ENCODE measurements around the gene GNAT1.

Gene GNAT1

DNA sequence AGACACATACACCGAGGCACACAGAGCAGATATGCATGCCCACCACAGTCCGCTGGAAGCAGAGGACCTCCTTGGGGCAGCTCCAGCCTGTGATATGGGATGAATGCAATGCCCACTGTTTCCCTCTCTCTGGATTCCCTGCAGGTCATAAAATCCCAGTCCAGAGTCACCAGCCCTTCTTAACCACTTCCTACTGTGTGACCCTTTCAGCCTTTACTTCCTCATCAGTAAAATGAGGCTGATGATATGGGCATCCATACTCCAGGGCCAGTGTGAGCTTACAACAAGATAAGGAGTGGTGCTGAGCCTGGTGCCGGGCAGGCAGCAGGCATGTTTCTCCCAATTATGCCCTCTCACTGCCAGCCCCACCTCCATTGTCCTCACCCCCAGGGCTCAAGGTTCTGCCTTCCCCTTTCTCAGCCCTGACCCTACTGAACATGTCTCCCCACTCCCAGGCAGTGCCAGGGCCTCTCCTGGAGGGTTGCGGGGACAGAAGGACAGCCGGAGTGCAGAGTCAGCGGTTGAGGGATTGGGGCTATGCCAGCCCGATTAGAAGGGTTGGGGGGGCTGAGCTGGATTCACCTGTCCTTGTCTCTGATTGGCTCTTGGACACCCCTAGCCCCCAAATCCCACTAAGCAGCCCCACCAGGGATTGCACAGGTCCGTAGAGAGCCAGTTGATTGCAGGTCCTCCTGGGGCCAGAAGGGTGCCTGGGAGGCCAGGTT lies at the start of gene GNAT1:
GNAT1 (plus strand) TSS at position 675 of the 725 bp plus-strand sequence. CDS start 116 bp downstream, outside the sequence.
- no peak for DNase-seq (ENCODE audit: low read depth in 2 of 2)

DNA sequence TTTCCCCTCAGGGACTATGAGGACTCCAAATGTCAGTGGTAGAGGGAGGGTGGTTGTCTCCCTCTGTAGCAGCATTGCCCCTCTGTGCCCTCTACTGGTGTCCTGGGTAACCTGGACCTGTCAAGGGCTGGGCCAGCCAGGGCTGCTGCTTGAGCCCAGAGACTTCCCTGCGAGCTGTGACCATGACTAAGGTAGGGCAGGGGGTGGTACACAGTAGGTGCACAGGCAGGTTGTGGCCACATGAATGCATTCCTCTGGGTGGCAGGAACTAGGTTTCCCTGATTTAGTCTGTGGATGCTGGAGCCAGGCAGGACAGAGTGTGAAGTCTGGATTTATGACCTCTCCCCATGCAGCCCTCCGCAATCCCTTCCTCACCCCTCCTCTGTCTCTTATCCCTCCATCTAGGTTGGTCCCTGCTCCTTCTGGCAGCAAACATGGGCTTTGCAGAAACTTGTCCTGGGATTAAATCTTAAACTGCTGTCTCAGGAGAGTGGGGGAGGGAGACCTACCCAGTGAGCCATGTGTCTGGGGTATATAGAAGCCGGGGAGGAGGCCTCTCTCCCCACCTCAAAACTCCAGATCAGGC lies 45.0 kb upstream of the GNAT1 start:
- no peak for DNase-seq (ENCODE audit: low read depth in 2 of 2)

DNA sequence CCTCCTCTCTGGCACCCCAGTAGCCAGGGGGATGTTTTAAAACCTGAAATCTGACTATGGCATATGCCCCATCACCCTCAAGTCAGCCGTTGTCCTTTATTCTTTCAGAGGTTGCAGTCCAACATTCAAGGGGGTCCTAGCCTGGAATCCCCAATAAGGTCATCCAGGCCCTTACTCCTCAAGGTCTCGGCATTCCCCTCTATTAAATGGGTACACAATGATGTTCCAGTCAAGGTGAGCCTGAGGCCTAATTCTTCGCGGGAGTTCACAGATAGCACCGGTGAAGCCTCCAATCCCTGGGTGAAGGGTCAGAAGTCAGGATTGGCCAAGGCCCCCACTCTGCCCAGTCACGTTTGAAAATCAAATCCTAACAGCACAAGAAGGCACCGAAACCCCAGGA lies 44.4 kb upstream of the GNAT1 start:
- DNase-seq (ENCODE audit: low read depth in 2 of 2): no peak

DNA sequence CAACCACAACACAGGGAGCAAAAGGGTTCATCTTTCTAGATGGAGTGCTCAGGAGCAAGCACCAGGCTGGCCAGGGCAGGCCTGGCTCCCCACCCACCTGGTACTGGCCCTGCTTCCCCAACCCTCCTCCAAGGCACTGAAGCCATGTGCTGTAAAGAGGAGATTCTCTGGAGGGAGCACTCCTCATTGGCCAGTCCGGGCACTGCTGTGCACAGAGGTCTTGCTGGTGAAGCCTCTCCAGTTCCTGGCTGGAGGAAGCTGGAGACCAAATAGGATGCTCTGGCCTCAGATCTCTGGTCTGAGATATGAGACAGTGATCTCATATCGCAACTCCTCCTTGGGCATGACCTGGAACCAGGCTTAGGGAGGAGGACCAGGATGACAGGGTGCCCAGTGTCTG lies 44.0 kb upstream of the GNAT1 start:
- no peak for DNase-seq (ENCODE audit: low read depth in 2 of 2)

DNA sequence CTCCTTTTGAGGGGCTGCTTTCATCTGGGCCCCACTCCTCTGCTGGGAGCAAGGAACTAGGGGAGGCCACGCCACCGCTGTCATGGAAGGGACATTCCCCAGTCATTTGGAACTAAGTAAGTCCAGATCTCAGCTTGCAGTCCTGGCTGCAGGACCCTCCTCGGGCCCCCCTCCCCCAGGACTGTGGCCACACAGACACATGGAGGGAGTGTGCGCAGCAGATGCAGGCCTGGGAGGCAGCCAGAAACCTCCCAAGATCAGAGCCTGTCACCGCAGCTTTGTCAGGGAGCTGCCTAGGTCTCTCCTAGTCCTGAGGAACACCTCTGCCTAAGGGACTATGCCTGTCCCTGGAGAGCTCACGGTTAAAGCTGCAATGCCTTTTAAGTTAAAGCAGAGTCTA lies 43.5 kb upstream of the GNAT1 start:
- DNase-seq (ENCODE audit: low read depth in 2 of 2): no peak

DNA sequence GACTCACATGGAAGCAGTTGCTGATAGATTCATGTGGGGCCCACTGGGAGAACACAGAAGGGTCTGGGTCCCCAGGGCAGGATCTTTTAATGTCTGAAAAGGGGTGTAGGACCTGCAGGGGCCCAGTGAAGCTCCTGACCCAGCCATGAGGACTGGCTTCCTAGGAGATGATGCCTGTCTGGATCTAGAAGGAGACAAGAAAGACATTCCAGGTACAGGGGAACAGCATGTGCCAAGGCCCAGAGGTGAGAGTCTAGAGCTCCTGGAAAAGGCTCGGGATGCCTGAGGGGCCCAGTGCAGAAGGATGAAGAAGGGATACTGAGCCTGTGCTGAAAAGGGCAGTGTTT lies 41.0 kb upstream of the GNAT1 start:
- DNase-seq (ENCODE audit: low read depth in 2 of 2): no peak

DNA sequence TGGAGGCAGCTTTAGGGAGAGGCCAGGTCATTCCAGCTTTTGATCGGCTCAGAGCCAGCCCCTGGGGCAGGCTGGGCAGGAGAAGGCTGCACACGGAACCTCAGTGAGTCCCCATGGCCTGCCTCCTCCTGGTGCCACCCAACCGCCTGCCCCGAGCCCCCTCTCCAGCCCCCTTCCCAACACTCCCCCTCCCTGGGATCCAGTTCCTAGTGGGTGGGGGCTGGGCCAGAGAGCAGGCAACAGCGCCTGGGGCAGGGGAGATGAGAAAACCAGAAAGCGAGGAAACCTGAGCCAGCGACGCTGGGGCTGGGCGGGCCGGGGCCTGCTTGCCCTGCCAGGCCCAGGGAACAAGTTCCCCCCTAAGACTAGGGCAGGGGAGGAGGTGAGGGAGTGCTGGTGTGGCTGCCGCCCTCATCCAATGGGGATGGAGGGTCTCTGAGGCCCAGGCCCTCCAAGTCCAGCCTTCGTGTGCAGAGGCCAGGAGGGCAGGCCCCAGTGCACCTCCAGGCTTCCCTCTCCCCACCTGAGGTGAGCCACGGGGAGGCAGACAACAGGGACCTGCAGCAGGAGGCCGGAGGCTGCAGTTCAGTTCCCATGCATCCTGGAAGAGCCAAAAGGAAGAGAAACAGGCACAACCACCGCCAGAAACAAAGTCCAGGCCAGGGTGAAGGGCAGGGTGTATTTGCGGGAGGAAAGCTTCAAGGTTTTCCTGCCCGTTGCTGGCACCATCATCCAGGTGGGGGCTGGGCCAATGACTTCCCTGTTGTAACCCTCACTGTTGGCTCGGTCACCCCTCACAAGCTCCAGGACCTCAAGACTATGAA lies 40.3 kb upstream of the GNAT1 start:
- DNase-seq (ENCODE audit: low read depth in 2 of 2): no peak

DNA sequence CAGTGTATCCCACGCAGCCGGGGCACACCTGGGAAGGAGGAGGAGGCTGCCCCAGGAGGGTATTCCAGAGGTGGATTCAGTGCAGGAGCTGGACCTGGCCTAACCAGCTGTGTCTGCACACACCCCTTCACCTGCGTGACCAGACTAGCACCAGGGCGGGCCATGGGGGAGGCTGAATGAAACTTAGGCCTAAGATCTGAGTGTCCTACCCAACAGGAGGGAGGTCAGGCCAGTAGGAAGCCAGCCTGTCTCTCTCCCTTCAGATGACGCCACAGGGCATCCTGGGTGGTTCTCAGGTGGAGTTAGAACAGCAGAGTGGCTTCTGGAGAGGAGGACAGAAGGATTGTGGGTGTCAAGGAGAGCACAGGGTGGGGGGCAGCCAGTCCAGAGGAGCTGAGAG lies 39.7 kb upstream of the GNAT1 start:
- no peak for DNase-seq (ENCODE audit: low read depth in 2 of 2)

DNA sequence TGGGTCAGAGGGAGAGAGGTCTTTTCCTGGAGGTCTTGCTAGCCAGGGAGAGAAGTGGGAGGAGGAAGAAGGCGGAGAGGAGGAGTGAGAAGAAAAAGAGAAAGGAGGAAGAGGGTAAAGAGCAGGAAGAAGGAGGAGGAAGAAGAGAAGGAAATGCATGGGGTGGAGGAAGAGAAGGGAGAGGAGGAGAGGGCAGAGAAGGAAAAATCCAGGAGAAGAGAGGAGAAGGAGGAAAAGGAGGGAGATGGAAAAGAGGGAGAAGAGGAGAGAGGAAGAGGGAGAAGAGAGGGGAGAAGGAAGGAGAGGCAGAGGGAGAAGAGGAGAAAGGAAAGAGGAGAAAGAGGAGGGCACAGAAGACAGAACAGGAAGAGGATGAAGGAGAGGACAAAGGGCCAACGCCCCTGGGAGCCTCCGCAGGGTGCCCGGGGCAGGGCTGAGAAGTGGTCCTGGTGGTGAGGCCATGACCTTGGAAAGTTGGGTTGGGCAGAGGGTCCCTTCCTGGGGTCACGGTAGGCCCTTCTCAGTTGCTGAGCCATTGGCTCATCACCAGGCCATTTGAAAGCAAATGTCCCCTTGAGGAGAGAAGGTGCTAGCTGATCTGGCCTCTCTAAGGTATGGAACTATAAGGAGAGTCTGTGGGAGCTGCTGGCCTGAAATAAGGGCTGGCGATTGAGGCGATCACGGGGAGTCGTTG lies 37.5 kb upstream of the GNAT1 start:
- no peak for DNase-seq (ENCODE audit: low read depth in 2 of 2)

DNA sequence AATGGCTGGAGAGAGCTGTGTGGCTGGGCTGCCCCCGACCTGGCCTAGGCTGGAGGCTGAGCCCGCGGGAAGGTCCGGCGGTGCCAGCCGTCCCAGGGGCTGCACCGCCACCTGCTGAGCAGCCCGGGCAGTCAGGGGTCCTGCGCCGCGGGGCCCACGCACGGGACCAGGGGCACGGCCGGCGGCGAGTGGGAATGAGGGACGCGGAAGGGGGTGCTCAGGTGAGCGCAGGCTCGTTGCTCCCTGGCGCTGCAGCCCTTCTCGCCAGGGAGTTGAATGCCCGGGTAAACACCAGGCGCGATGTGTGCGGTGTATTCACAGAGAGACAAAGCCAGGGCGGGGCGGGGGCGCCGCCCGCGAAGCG lies 37.0 kb upstream of the GNAT1 start:
- DNase-seq (ENCODE audit: low read depth in 2 of 2): no peak

DNA sequence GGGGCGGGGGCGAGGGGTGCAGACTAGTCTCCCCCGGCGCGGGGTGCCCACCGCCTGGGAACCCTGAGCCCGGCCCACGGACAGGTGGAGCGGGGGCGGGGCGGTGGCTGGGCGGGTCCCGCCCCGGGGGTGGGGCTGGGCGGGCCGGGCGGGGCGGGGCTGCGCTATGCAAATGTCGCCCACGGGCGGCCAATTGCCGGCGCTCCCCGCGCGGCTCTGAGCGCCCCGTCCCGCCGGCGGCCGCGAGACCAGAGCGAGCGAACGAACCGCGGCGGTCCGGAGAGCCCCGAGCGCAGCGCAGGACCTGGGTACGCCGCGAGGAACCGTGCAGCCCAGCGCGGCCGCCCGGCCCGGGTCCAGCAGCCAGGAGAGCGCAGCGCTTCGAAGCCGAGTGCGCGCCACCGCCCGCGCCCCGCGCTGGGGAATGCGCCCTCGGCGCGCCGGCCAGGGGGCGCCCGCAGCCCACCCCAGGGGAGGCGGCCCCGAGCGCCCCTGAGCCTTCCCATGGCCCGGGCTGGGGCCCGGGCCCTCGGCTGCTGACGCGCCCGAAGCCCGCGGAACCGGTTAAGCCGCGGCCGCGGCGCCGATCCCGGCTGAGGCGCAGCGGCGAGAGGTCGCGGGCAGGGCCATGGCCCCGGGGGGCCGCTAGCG lies 36.4 kb upstream of the GNAT1 start, which contains the start of gene SEMA3F:
SEMA3F (plus strand) TSS at position 485 of the 651 bp plus-strand sequence. CDS start 4,299 bp downstream, outside the sequence.
- DNase-seq (ENCODE audit: low read depth in 2 of 2): peak; percentile 17 to 49

DNA sequence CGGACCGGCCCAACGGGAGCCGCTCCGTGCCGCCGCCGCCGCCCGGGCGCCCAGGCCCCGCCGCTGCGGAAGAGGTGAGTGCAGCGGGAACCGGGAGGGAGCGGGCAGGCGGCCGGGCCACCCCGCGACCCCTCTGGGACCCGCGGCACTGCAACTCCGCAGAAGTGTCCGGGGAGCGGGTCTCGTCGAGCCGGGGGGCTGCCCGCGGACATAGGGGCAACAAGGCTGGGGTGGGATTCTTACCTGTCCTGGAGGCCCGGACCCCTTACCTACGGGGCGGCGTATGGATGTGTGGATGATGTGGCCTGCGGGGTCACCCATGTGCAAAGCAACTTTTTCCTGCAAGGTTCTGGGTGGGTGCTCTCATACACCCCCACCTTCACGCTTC lies 35.9 kb upstream of the GNAT1 start:
- DNase-seq (ENCODE audit: low read depth in 2 of 2): no peak

DNA sequence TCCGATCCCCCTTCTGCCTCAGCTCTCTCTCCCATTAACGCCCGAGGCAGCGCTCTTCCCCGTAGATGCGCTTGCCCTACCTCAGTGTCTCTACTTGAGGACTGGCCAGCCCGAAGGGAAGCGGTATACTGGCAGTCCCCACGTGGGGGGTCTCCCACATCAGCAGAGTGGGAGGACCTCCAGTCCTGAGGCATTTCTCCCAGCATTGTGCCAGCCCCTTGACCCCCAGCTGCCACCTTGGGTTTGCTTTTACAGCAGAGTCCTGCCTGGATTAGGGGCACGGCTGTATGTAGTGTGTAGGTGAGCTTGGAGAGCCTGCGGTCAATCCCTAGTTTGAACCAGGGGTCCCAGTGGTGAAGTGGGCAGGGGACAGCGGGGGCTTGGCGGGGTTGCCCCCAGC lies 35.5 kb upstream of the GNAT1 start:
- no peak for DNase-seq (ENCODE audit: low read depth in 2 of 2)

DNA sequence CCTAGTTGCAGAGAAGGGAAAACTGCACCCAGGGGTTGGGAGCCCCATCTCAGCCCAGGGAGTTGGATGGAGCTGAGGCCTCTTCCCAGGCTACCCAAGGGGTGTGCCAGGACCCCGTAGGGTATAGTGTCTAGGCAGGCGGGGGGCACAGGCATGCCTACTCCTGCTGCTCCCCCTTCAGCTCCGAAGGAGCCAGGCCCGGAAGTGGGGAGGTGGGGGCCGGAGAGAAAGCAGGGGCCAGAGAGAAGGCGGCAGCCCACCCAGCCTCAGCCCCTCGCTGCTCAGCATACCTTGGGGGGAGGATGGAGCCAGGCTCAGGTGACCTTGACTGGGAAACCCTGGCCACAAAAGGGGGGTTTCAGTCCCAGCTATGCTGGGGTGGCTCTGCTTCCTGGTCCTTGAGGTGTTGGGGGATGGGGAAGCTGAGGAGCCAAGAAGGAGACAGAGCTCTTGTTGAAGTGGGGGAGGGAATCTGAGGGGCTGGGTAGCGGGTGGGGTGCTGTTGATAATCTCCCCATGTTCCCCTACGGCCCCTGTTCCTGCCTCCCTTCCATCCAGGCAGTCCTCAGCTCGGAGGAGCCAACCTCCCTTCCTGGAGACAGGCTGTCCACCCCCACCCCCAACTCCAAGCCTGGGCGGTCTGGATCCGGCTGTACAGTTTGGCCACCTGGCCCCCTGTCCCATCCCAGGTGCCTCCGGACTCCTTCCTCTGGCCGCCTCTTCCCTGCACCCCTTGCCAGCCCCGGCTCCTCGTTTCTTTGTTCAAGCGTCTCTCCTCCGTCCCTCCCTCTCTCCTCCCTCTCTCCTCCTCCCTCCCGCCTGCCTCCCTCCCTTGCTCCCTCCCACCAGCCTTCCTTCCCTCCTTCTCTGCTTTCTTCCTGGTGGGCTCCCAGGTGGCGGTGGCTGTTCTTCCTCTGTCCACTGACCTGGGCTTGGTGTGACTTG lies 34.6 kb upstream of the GNAT1 start:
- DNase-seq (ENCODE audit: low read depth in 2 of 2): no peak

DNA sequence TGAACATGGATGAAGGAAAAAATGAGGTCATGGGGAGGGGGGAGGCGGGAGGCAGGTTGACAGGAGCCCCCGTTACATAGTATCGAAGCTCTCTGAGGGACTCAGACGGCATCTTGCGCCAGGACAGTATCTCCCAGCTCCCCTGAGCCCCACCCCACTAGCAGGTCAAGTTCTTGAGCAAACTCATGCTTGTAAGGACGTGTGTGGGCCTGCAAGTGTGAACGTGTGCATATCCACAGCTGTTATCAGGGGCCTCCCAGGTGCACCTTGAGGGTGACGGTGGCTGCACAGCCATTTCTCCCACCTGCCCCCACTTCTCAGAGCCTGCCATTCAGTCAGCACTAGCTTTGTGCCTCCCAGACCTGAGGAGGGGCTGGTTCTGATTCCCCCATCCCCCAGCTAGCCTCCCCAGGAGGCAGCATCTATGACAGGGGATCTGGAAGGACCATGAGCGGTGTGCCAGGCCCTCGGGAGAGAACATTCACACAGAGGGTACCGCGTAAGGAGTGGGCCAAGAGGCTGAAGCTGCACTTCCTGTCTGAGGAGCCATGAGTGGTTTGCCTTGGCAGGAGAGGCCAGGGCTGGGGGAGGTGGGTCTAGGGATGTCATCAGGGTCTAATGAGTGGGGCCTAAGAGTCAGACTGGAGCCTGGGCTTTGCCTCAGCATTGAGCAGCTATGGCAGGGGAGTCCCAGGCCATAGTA lies 33.4 kb upstream of the GNAT1 start:
- DNase-seq (ENCODE audit: low read depth in 2 of 2): no peak

DNA sequence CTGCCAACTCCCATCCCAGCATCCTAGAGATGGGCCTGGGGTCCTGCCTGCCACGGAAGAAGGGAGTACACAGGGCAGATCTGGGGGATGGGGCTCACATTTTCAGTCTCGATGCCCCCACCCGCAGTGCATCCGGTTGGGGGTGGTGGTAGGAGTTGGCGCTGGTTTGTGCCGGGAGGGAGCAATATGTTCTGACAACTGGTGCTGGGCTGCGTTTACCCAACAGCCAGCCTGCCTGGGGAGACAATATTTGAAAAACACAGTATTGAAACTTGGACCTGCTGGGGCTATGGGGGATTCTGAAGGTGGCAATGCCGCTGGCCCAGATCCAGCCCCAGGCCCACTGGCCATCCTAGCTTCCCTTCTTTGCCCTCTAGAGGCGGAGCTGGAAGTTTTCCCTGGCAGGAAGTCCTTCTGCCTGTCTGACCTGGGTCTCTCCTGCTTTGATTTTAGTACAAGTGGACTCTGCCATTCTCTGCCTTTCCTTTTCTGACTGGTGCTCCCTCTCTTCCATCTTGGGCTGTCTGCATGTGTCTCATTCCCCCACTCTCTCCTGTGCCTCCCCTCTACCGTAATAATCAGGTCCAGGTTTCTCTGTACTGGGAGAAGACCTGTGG lies 32.8 kb upstream of the GNAT1 start:
- DNase-seq (ENCODE audit: low read depth in 2 of 2): no peak

DNA sequence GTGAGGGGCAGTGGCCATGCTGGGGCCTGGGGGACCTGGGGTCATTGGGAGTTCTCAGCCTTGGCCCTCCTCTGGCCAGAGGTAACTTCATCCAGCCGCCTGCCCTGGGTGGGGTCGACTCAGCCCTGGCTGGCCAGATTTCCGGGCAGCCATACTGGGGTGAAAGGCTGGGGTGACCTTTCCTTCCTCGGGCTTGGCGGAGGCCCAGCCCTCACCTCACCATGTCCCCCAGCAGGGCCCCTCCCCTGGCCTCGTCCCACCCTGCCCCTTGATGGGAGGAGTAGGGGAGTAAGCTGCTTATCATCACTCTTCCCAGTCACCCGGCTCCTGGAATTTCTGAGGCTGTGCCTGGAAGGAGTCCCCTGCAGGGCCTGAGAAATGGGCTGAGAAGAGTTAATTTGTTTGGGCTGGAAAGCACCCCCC lies 30.8 kb upstream of the GNAT1 start:
- DNase-seq (ENCODE audit: low read depth in 2 of 2): no peak

DNA sequence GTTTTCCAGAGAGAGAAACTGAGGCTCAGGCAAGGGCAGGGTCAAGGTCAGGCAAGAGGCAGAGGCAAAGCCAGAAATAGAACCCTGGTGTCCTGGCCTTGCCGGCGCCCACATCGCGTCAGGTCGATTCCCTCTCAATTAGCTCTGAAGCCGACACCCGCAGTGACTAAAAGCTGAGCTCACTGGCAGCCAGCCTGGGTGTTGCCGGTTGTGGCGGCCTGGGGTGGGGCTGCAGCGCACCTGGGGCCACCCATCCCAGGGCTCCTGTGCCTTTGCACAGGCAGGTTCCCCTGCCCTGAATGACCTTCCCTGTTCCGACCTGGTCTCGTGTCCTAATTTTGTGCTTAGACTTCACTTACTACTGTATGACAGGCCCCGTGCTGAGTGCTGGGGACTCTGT lies 30.1 kb upstream of the GNAT1 start:
- DNase-seq (ENCODE audit: low read depth in 2 of 2): no peak

DNA sequence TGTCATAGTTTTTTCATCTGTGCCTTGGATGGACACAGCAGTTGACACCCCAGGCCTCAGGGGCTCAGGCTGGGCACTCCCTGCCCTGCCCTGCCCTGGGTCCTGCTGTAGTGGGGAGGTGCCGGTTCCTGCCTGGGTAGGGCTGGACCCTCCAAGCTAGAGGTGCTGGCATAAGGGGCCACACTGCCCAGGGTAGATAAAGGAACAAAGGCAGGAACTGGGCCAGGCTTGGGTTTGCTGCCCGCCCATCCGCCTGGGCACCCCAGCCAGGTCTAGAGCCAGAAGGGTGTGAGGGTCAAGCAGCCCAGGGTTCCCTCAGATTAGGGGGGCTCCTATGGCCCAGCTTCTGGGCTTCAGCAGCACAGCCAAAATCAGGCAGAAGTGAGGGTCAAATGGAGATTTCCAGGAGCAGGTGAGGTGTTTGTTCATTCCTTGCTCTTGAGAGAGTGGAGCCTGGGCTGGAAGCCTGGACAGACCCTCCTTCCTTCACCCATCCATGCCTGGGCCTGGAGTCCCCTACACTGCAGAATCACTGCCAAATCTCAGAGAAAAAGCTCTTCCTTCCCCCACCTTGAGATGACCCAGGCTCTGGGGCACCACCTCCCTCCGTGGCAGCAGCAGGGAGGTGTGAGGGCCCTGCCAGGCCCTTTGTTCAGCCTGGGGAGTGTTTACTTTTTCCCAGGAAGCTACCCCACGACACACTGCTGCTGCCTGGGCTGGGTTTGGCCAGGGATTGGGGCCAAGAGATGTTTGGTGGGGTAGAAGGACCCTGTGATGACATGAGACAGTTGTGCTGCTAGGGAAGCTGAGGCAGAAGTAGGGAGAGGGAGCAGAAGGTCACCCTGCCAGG lies 29.2 kb upstream of the GNAT1 start:
- no peak for DNase-seq (ENCODE audit: low read depth in 2 of 2)
